Gastrocnemius medialis (tissue), 4 donors: Measurements from ENCODE around the gene VAMP5.

Experiments used
- POLR2A ChIP-seq, 2 donors: fragments of 450-650 bp; IDR thresholded peaks; one replicate each; pipeline ENCODE4 v1.6.1; 2017; ENCODE audit warnings: antibody characterized with exemption in 2 of 2, mild to moderate bottlenecking in 2 of 2, moderate library complexity in 2 of 2
- TF ChIP-seq, protein P1 (sequence below), 5 experiments: fragments of 450-650 bp in 3 of 5; fragments of 200-600 bp in 2 of 5; sonication (generic) in 2 of 5; IDR thresholded peaks in 4 of 5; conservative IDR thresholded peaks in 1 of 5; 1 replicate in 4 of 5; 2 replicates in 1 of 5; pipeline ENCODE4 v1.5.1; 2016 to 2019; ENCODE audit warnings: antibody characterized with exemption in 5 of 5, mild to moderate bottlenecking in 3 of 5, moderate library complexity in 3 of 5

DNA sequence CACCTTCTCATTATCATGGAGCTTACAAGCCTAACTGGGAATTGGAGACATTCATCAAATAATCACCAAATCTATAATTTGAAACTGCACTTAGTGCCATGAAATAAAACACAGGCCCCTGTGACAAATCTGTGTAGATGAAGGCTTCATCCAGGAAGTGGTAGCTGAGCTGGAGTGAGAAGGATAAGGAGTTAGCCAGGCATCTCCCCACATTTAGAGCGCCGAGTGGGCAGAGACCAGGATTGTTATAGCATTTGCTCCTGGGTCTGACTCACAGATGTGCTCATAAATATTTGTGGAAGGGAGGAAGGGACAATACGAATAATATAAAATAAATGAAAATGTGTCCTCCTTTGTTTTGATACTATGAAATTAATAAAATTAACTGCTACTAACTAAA is 47.8 kb upstream of the VAMP5 start:
- TF ChIP-seq, protein P1, sequence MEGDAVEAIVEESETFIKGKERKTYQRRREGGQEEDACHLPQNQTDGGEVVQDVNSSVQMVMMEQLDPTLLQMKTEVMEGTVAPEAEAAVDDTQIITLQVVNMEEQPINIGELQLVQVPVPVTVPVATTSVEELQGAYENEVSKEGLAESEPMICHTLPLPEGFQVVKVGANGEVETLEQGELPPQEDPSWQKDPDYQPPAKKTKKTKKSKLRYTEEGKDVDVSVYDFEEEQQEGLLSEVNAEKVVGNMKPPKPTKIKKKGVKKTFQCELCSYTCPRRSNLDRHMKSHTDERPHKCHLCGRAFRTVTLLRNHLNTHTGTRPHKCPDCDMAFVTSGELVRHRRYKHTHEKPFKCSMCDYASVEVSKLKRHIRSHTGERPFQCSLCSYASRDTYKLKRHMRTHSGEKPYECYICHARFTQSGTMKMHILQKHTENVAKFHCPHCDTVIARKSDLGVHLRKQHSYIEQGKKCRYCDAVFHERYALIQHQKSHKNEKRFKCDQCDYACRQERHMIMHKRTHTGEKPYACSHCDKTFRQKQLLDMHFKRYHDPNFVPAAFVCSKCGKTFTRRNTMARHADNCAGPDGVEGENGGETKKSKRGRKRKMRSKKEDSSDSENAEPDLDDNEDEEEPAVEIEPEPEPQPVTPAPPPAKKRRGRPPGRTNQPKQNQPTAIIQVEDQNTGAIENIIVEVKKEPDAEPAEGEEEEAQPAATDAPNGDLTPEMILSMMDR (IDR thresholded peaks at IDR 0.05 in 4 of 5, conservative IDR thresholded peaks at IDR 0.05 in 1 of 5) = no peak
- TF ChIP-seq POLR2A (IDR thresholded peaks at IDR 0.05) = no peak
